ENCODE data around the gene BBIP1.
A peak's percentile ranks its signal among the peaks of the same experiment; 100 is the strongest.

BBIP1 gene, protein sequence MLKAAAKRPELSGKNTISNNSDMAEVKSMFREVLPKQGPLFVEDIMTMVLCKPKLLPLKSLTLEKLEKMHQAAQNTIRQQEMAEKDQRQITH

DNA sequence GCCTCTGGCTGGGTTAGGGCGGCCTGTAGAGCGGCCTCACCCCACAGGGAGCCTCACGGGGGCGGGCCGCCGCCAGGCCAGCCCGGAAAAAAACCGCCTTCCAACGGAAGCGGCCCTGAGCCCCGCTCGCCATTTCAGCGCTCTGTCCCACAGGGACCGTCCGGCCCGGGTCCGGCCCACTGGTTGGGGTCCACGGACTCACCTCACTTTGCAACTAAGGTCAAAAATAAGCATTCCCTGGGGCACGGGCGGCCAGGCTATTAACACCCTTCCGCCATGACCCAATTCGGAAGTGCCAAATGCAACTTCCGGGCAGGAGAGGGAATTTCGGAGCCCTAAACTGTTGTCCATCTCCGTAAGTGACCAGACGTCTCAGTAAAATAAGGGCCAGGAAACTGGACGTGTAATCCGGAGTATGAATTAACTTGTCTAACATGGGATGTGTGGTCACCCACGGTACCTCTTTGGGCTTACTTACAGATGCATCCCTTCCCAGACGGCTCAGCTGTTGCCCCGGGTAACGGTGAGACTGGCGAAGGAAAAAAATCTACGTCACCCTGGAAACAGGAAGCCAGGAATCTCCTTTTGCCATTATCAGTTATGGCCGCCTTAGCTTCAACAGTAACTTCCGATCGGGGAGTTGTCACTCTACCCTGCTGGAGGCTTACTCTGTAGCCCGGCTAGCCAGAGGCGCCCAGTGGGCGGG lies at the start of gene BBIP1:
BBIP1 (minus strand) TSS at position 538 of the 706 bp plus-strand sequence. CDS start 1,023 bp downstream, outside the sequence.
- peak; percentile 95 for DNase-seq (ENCODE audit: low spot score)

- DNase-seq (ENCODE audit: low spot score), result no peak
Measured at GRCh38 chr10:110967645-110968044, 48.7 kb upstream of the BBIP1 start.

DNA sequence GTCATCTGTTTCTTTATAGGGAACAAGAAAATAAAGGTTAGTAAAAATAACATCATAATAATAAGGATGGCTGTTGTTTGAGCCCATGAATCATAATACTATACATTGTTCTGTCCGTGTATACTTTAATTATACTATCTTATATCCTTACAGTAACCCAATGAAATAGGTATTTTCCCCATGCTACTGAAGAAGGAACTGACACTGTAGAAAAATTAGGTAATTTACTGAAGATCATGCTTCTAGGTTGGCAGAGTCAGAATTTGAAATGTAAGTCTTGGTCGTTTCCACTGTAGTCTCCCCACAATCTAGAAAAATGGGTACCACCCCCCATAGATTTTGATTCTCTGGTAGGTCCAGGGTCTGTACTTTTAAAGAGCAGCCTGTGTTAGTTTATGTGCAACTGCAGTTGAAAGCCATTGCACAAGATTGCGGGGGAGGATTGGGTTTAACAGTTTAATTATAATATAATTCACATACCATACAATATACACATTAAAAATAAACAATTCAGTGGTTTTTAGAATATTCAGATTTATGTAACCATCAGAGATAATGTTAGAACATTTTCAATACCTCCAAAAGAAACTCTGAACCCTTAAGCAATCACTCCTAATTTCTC lies 48.1 kb upstream of the BBIP1 start:
- DNase-seq (ENCODE audit: low spot score), result no peak

DNA sequence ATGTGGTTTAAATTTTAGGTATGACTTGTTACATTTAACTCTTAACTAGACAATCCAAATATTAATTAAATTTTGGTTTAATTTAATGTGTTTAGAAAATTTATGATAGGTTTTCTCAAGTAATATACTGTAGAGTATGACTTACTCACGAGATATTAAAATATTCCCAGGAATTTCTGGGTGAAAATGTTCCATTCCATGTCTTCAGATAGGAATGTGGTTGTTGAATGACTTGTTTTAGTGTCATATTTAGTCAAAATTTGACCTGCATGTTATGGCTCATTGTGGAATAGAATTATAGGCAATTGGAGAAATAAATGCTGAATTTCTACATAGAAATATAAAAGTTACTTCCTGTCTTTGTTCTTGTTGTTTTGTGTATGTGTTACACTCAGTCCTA lies 47.2 kb upstream of the BBIP1 start:
- DNase-seq (ENCODE audit: low spot score), result no peak

DNA sequence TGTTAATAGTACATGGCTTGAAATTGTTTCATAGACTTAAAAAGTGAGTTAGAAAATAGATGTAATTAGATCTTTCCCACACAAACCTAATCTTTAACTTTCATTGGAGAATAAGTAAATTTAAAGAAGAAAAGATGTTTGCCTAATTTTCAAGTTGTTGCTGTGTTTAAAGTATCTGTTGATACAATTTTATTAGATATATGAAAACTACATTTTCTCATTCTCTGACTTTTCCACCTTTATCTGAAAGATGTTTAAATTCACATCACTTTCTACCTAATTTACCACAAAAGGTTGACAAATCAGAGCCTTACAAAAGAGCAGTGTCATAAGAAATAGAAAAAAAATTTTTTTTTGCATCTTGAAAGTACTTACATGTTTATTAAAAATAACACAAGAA lies 46.2 kb upstream of the BBIP1 start:
- no peak for DNase-seq (ENCODE audit: low spot score)

GRCh38 chr10:110964681-110965080 lies 45.7 kb upstream of the BBIP1 start:
- no peak for DNase-seq (ENCODE audit: low spot score)

DNA sequence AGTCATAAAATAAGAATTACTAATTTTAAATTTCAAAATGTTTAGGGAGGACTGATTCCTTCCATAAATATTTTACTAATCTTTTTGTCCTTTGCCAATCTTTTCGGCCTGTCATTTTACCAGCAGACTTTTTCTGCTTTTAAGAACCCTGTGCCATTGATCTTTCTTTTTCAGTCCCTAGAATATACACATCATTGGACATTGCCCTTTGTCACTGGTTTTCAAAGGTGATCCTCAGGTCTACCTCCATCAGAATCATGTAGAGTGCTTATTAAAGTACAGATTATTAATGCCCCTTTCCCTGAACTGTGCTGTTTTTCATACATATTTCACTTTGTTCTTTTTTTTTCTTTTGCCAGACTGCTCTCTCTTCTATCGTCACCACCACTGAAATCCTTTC lies 44.2 kb upstream of the BBIP1 start:
- DNase-seq (ENCODE audit: low spot score), result no peak

GRCh38 chr10:110962443-110962842 lies 43.5 kb upstream of the BBIP1 start:
- no peak for DNase-seq (ENCODE audit: low spot score)

- no peak for DNase-seq (ENCODE audit: low spot score)
Measured at GRCh38 chr10:110960333-110960712, 41.3 kb upstream of the BBIP1 start.

DNA sequence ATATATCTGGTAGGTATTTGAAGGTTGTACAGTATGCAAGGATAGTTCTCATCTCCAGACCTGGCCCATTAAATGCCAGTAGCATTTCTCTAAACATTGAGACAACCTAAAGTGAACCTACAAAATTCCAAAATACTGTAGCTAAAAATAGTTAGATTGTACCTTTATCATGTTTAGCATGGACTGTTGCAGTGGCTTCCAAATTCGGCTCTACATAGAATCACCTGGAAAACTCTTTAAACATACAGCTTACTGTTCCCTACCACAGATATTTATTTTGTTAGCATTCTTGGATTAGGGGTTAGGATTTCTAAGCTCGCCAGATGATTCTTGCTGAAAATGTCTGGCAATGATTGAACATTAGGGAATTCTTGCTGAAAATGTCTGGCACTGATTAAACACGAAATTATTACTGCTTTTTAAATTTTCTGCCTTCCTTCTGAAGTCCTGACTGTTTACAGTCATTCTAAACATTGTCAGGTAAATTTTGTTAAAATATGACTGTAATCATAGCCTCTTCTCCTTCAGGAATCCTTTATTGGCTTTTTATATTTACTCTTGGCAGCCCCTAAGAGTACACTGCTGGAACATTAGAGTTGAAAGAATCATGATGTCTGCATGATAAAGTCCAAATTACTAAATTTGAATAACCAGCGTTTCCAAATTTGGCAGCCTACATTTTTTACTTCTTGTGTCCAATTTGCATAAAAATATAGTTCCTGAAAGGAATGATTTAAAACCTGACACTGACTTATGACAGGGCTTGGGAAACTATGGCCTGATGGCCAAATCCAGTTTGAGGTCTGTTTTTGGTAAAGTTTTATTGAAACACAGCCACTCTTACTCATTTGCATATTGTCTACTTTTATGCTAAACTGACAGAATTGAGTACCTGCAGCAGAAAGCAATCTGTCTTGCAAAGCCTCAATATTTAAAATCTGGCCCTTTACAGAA lies 40.7 kb upstream of the BBIP1 start:
- DNase-seq (ENCODE audit: low spot score), result peak; percentile 16

DNA sequence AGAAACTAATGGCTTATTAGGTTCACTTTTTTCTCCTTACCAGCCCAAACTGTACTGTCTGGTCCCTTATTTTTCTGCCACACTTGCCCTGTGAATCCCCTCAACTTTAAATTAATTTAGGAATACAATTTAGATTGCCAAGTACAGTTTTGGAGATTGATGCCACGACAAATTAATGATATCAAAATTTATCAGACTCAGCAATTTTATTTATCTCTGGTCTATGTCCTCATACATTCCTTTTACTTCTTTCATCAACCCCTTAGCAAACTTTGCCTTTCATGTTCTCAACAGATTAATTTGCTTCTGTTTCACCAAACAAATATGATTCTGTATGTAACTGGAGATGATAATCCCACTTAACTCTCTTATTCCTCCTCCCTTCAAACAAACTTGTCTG lies 38.6 kb upstream of the BBIP1 start:
- no peak for DNase-seq (ENCODE audit: low spot score)

GRCh38 chr10:110951381-110951780 lies 32.4 kb upstream of the BBIP1 start:
- no peak for DNase-seq (ENCODE audit: low spot score)

DNA sequence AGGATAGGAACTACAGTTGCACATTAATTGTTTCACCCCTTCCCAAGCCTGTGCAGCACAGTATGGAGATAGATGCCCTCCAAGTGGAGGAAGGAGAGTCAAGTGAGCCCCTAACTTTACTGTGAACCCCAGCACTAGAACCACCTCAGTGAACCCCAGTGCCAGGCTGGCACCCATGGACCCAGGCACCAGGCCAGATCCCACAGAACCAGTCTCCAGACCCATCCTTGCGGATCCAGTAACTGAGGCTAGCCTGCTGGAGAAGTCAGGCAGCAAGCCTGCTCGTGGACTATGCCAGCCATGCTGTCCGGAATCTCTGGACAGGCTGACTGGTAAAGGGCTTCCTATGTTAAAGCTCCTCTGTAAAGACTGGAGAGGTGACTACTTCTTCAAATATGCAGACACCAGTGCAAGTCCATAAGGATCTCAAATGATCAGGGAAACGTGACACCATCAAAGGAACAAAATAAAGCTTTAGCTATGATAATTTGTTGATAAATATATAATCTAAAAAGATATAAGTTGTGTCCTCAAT lies 28.1 kb upstream of the BBIP1 start:
- peak; percentile 4 for DNase-seq (ENCODE audit: low spot score)

DNA sequence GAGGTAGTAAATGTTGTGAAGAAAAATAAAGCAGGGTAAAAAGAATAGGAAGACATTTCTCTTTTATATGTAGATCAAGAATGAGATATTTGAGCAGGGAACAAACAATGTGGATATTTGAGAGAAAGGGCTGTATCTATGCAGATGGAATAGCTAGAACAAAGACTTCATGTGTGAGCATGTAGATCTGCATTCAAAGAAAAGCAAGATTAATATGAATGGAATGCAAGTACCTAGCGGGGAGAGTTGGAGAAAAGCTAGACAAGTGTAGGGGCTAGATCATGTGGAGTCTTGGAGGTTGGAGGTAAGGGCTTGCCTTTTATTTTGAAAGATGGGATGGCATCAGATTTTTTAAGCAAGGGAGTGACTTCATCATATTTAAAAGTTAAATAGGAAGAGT lies 27.5 kb upstream of the BBIP1 start:
- no peak for DNase-seq (ENCODE audit: low spot score)

GRCh38 chr10:110944792-110945396 lies 25.9 kb upstream of the BBIP1 start:
- DNase-seq (ENCODE audit: low spot score), result peak; percentile 4

- no peak for DNase-seq (ENCODE audit: low spot score)
Measured at GRCh38 chr10:110939419-110939818, 20.4 kb upstream of the BBIP1 start.

- no peak for DNase-seq (ENCODE audit: low spot score)
Measured at GRCh38 chr10:110936757-110937156, 17.8 kb upstream of the BBIP1 start.

GRCh38 chr10:110932505-110933180 lies 13.7 kb upstream of the BBIP1 start:
- DNase-seq (ENCODE audit: low spot score), result no peak

DNA sequence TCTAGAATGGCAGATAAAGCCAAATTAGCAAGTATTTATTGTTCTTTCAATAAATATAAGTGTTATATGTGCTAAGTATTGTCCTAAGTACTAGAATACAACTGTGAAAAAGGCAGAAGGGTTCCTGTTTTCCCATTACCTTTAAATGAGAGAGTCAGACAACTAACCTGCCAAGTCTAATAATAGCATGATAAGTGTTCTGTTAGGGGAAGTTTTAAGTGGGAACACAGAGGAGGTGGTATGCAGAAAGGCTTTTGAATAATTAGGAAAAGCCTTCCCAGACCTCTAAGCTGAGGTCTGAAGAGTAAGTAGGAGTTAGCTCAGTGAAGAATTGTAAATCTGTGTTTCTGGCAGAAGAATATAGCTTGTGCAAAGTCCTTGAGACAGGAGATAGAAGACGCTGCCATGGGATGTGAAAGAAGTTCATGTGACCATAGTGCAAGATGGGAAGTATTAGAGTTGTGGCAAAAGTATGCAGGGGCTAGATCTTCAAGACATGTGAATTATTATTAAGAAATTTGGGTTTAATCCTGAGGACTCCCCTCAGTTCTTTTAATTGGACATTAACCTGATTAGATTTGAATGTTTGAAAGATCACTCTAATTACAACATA lies 12.9 kb upstream of the BBIP1 start:
- DNase-seq (ENCODE audit: low spot score), result no peak

GRCh38 chr10:110927461-110927860 lies 8.5 kb upstream of the BBIP1 start:
- no peak for DNase-seq (ENCODE audit: low spot score)
